OCI-LY7 (cell line): ENCODE data around the gene FAM24B. TPM values are rescaled to one million over a fixed set of nuclear protein-coding genes. Genes with fewer than 3 reads are reported as not detected.

Source experiments
- BruUV-seq: library from RNA; stranded (reverse); fragments of 400-500 nt; replicated peaks from 2 replicates; lab custom pipeline; 2021; lab: Mats Ljungman, UMichigan
- CTCF ChIA-PET: fragments of 300-600 bp; sonication (Branson Sonifier 250); formaldehyde crosslinking; loops from one replicate; lab custom pipeline; 2022; ENCODE audit warnings: antibody characterized with exemption; ENCODE audit not compliant: unreplicated experiment; lab: Charles Lee
- POLR2A ChIA-PET: fragments of 300-600 bp; sonication (Branson Sonifier 250); formaldehyde crosslinking; loops from one replicate; lab custom pipeline; 2022; ENCODE audit warnings: antibody characterized with exemption; lab: Charles Lee
- DNase-seq: peaks from one replicate; pipeline ENCODE4 v3.0.0-alpha.2; 2015; ENCODE audit warnings: low spot score
- H2AFZ ChIP-seq: fragments of 200-600 bp; sonication (generic), shearing (Covaris generic); 2 replicates; pipeline ENCODE4 v1.6.1; 2014; ENCODE audit warnings: mild to moderate bottlenecking, antibody characterized with exemption, low read length, moderate library complexity
- H3K27ac ChIP-seq: fragments of 200-600 bp; sonication (generic); 2 replicates; pipeline ENCODE4 v1.5.1; 2014; ENCODE audit warnings: mixed run types, low read depth, mild to moderate bottlenecking, moderate library complexity, low read length, inconsistent platforms; ENCODE audit not compliant: poor library complexity, severe bottlenecking
- H3K36me3 ChIP-seq: fragments of 200-600 bp; sonication (generic); 2 replicates; pipeline ENCODE4 v1.6.1; 2014; ENCODE audit warnings: mild to moderate bottlenecking, antibody characterized with exemption, low read length, moderate library complexity, mixed read lengths; ENCODE audit not compliant: insufficient read depth
- H3K4me1 ChIP-seq: fragments of 200-600 bp; sonication (generic); 2 replicates; pipeline ENCODE4 v1.5.1; 2014; ENCODE audit warnings: mild to moderate bottlenecking, low read length; ENCODE audit not compliant: insufficient read depth, poor library complexity, severe bottlenecking
- H3K4me2 ChIP-seq: fragments of 200-600 bp; sonication (generic); 2 replicates; pipeline ENCODE4 v1.6.1; 2014; ENCODE audit warnings: mild to moderate bottlenecking, low read length
- H3K4me3 ChIP-seq: fragments of 200-600 bp; sonication (generic); 2 replicates; pipeline ENCODE4 v1.5.1; 2014; ENCODE audit warnings: mild to moderate bottlenecking, low read depth, low read length; ENCODE audit not compliant: poor library complexity, severe bottlenecking
- H3K79me2 ChIP-seq: fragments of 200-600 bp; sonication (generic); 2 replicates; pipeline ENCODE4 v1.6.1; 2016; ENCODE audit warnings: low read depth, mild to moderate bottlenecking, low read length, moderate library complexity, mixed read lengths; ENCODE audit not compliant: insufficient read depth
- H3K9me2 ChIP-seq: fragments of 200-600 bp; sonication (generic); 2 replicates; pipeline ENCODE4 v1.6.1; 2016; ENCODE audit warnings: mild to moderate bottlenecking, low read length, mixed read lengths; ENCODE audit not compliant: insufficient read depth
- H3K9me3 ChIP-seq: fragments of 200-600 bp; sonication (generic); 2 replicates; pipeline ENCODE4 v1.6.1; 2014; ENCODE audit warnings: mild to moderate bottlenecking, mixed run types, low read length, mixed read lengths
- H4K20me1 ChIP-seq: fragments of 200-600 bp; sonication (generic); 2 replicates; pipeline ENCODE4 v1.6.1; 2014; ENCODE audit warnings: mild to moderate bottlenecking, antibody characterized with exemption, low read length, moderate library complexity, mixed read lengths; ENCODE audit not compliant: insufficient read depth
- EZH2phosphoT487 ChIP-seq: fragments of 200-600 bp; sonication (generic); IDR thresholded peaks from 2 replicates; pipeline ENCODE4 v1.6.1; 2018; ENCODE audit warnings: low read depth, borderline replicate concordance, mild to moderate bottlenecking, mixed run types, antibody characterized with exemption, low read length, moderate library complexity, mixed read lengths
- intact Hi-C: fragments of 100-400 bp; cut with micrococcal nuclease; formaldehyde crosslinking; loops from one replicate; pipeline ENCODE4 v1.10.0; 2022; ENCODE audit not compliant: unreplicated experiment
- total RNA-seq, 2 experiments: library from RNA; depleted of rRNA in 1 of 2; stranded (reverse); fragments of >200 nt in 1 of 2; shearing (Covaris generic) in 1 of 2; gene quantifications; 2 replicates each; pipeline ENCODE4 v1.2.3, GENCODE V29; 2014 to 2022
- TF ChIP-seq, protein P1 (sequence below): fragments of 200-600 bp; sonication (generic); conservative IDR thresholded peaks from 2 replicates; pipeline ENCODE4 v1.5.1; 2014; ENCODE audit warnings: mild to moderate bottlenecking, antibody characterized with exemption, low read length, moderate library complexity, mixed read lengths

FAM24B gene
- total RNA-seq, 2 experiments from 2014 or later = 10.1 to 11.1 TPM

DNA sequence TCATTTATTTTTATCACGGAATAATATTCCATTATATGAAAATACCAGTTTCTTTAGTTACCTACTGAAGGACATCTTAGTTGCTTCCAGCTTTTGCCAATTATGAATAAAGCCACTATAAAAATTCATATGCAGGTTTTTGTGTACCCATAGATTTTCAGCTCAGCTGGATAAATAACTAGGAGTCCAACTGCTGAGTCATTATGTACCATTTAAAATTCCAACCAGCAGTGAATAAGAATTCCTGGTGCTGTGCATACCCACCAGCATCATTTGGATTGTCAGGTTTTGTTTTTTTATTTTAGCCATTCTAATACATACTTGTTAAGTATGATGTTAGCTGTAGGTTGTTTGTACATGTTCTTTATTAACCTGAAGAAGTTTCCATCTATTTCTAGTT lies 14.5 kb downstream of the FAM24B start:
- DNase-seq = no peak
- 0 out of 2 replicates have a peak, but pooled peaks cover 2% of the 10 kb centered on the region for H3K36me3 ChIP-seq
- no peaks in the 10 kb centered on the region for H3K79me2 ChIP-seq
- no peak overlapping the region for H3K27ac ChIP-seq
- H3K4me3 ChIP-seq = no peak overlapping the region
- intact Hi-C loops = no loop called here
- no peaks in the 10 kb centered on the region for H3K9me2 ChIP-seq
- no peak for TF ChIP-seq EZH2phosphoT487
- no TSS peak for BruUV-seq
- H3K9me3 ChIP-seq = 0 out of 2 replicates have a peak, but pooled peaks cover 5% of the 10 kb centered on the region
- H4K20me1 ChIP-seq = 0 out of 2 replicates have a peak, but pooled peaks cover 4% of the 10 kb centered on the region
- H3K4me1 ChIP-seq = no peaks in the 10 kb centered on the region
- ChIA-PET CTCF (no interaction called here), POLR2A (no interaction called here)
- no peak overlapping the region for H3K4me2 ChIP-seq
- no peak overlapping the region for H2AFZ ChIP-seq

DNA sequence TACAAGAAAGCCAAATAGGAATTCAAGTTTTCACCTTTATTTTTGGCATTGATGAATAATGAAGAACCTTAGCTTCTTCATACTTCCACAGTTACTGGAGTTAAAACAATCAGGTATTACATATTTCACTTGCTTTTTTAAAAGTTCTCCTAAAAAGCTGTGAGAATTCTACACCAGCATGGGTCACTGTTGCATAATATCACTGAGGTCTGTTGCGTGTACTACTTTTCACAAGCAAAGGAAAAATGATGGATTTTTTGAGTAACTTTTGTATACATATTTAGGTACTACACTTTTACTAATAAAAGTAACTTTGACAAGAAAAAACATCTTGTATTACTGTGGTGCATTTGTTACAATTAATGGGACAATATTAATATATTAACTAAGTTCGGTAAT lies 15.2 kb downstream of the FAM24B start:
- Histone ChIP-seq H2AFZ (no peak overlapping the region), H3K36me3 (0 out of 2 replicates have a peak, but pooled peaks cover 2% of the 10 kb centered on the region), H4K20me1 (0 out of 2 replicates have a peak, but pooled peaks cover 4% of the 10 kb centered on the region), H3K4me1 (no peaks in the 10 kb centered on the region), H3K27ac (no peak overlapping the region), H3K4me3 (no peak overlapping the region), H3K79me2 (no peaks in the 10 kb centered on the region), H3K9me2 (no peaks in the 10 kb centered on the region), H3K9me3 (0 out of 2 replicates have a peak, but pooled peaks cover 5% of the 10 kb centered on the region), H3K4me2 (no peak overlapping the region)
- ChIA-PET CTCF (no interaction called here), POLR2A (no interaction called here)
- TF ChIP-seq, protein P1, sequence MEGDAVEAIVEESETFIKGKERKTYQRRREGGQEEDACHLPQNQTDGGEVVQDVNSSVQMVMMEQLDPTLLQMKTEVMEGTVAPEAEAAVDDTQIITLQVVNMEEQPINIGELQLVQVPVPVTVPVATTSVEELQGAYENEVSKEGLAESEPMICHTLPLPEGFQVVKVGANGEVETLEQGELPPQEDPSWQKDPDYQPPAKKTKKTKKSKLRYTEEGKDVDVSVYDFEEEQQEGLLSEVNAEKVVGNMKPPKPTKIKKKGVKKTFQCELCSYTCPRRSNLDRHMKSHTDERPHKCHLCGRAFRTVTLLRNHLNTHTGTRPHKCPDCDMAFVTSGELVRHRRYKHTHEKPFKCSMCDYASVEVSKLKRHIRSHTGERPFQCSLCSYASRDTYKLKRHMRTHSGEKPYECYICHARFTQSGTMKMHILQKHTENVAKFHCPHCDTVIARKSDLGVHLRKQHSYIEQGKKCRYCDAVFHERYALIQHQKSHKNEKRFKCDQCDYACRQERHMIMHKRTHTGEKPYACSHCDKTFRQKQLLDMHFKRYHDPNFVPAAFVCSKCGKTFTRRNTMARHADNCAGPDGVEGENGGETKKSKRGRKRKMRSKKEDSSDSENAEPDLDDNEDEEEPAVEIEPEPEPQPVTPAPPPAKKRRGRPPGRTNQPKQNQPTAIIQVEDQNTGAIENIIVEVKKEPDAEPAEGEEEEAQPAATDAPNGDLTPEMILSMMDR = no peak
- TF ChIP-seq EZH2phosphoT487 = no peak
- BruUV-seq = no TSS peak
- intact Hi-C loops = no loop called here
- no peak for DNase-seq

DNA sequence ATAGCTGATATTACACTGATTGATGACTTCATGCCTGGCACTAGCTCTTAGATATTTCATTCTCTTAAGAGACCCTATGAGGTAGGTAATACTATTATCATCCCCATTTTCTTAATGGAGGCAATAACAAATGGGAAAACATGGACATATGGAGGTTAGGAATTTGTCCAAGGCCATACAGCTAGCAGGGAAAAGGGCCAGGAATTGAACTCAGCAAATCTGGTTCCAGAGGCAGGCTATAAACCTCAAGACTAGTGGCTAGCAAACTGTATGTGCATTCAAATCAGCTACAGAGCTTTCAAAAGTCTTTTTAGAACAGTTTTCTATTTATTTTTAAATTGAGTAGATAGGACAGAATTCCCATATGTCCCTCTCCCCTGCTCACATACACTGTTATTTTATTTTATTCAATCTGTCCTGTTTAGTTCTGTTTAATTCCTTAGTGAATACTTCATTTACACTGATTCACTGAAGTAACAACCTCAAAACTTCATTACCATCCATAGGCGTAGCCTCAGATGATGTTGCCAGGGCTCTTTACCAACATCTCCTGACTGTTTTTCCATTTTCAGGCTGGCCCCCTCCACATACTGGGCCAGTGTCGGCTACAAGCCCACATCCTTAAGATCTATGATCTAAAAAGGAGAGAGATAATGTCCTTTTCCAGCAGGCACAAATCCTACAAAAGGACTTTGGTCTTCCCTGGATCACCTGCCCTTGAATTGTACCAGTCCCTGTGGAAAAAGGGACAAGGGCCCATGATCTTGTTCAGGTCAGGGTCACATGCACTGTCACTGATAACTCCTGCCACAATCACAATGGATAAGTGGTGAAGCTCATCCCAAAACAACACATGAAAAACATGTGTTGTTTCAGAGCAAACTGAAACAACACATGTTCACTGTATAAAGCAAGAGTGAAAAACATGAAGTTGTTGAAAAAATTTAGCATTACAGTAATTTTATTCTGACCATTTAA lies 15.9 kb downstream of the FAM24B start:
- no peak for TF ChIP-seq EZH2phosphoT487
- TF ChIP-seq, protein P1 = no peak
- Histone ChIP-seq H3K4me3 (no peak overlapping the region), H3K4me1 (no peaks in the 10 kb centered on the region), H3K9me2 (no peaks in the 10 kb centered on the region), H3K4me2 (no peak overlapping the region), H3K36me3 (peaks cover 2% of the 10 kb centered on the region; the same call in 1 of the 2 replicates), H3K27ac (no peak overlapping the region), H2AFZ (no peak overlapping the region), H4K20me1 (0 out of 2 replicates have a peak, but pooled peaks cover 4% of the 10 kb centered on the region), H3K9me3 (0 out of 2 replicates have a peak, but pooled peaks cover 5% of the 10 kb centered on the region), H3K79me2 (no peaks in the 10 kb centered on the region)
- ChIA-PET CTCF (interaction anchor here (0.9 kb wide), 1 partner anchor 259 kb away, joined by 3 read pairs; no protein-coding TSS in a partner anchor), POLR2A (no interaction called here)
- no TSS peak for BruUV-seq
- intact Hi-C loops = no loop called here
- DNase-seq = no peak
